GM06990 (cell line): ENCODE results near the gene C22orf15.

Experiments
- DNase-seq: peaks from one replicate; pipeline ENCODE4 v3.0.0-alpha.2; 2011; ENCODE audit not compliant: insufficient read length; ENCODE audit errors: extremely low read depth
- H3K27me3 ChIP-seq: replicated peaks from 2 replicates; pipeline ENCODE4 v1.6.0; 2011; ENCODE audit warnings: low read length; ENCODE audit not compliant: control insufficient read depth, insufficient read depth
- H3K36me3 ChIP-seq: 2 replicates; pipeline ENCODE4 v1.5.1; 2011; ENCODE audit warnings: low read length; ENCODE audit not compliant: control insufficient read depth, insufficient read depth
- H3K4me3 ChIP-seq: replicated peaks from 2 replicates; pipeline ENCODE4 v1.5.1; 2011; ENCODE audit warnings: low read depth, mild to moderate bottlenecking, control low read depth, low read length
- TF ChIP-seq, protein P1 (sequence below): IDR thresholded peaks from 2 replicates; pipeline ENCODE4 v1.5.1; 2011; ENCODE audit warnings: low read length, control low read depth, mild to moderate bottlenecking, inconsistent platforms; ENCODE audit not compliant: insufficient read depth, poor library complexity, severe bottlenecking

C22orf15 gene

DNA sequence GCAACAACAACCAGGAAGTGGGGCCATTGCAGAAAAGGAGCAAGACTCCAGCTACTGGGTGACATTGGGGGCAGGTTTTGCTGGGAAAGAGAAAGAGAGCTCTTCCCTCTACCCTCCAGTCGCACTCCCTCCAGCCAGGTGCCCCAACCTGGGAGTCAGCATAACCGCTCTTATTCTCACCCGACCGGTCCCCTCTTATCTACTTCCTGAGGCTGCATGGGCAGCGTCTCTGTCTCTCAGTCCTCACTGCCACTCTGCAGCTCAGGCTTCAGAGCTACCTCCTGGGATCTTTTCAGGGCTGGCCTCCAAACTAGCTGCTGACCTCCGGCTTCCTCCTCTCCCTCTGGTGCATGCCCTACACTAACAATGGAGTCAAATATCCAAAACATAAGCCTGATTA is 17.0 kb upstream of the C22orf15 start:
- TF ChIP-seq, protein P1, sequence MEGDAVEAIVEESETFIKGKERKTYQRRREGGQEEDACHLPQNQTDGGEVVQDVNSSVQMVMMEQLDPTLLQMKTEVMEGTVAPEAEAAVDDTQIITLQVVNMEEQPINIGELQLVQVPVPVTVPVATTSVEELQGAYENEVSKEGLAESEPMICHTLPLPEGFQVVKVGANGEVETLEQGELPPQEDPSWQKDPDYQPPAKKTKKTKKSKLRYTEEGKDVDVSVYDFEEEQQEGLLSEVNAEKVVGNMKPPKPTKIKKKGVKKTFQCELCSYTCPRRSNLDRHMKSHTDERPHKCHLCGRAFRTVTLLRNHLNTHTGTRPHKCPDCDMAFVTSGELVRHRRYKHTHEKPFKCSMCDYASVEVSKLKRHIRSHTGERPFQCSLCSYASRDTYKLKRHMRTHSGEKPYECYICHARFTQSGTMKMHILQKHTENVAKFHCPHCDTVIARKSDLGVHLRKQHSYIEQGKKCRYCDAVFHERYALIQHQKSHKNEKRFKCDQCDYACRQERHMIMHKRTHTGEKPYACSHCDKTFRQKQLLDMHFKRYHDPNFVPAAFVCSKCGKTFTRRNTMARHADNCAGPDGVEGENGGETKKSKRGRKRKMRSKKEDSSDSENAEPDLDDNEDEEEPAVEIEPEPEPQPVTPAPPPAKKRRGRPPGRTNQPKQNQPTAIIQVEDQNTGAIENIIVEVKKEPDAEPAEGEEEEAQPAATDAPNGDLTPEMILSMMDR, result no peak
- Histone ChIP-seq H3K4me3 (no peak overlapping the region), H3K36me3 (no peaks in the 10 kb centered on the region; the same call in none of the 2 replicates), H3K27me3 (no peaks in the 10 kb centered on the region)
- DNase-seq, result no peak

DNA sequence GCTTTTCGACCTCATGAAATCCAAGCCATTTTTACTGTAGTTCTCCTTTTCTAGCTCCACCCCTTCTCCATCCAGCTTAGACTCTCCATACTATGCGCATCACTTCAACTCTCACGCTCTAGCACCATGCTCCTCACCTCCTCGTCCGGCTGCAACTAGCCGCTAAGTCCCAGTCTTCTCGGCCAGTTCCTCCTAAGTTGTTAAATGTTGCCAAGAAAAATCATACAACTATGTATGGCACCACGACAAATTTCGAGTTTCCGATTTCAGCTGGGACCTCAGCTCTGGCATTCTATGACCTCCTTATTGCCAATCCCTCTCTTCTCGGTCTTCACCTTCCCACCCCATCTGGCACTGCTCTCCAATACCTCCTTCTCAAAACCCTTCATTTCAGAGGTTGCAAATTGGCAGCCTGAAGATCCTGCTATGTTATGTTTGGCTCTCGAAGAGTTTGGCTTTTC is 12.9 kb upstream of the C22orf15 start:
- TF ChIP-seq, protein P1, result no peak
- no peaks in the 10 kb centered on the region for H3K27me3 ChIP-seq
- H3K4me3 ChIP-seq, result no peak overlapping the region; the same call in 1 of the 2 replicates
- no peaks in the 10 kb centered on the region for H3K36me3 ChIP-seq
- DNase-seq, result no peak

DNA sequence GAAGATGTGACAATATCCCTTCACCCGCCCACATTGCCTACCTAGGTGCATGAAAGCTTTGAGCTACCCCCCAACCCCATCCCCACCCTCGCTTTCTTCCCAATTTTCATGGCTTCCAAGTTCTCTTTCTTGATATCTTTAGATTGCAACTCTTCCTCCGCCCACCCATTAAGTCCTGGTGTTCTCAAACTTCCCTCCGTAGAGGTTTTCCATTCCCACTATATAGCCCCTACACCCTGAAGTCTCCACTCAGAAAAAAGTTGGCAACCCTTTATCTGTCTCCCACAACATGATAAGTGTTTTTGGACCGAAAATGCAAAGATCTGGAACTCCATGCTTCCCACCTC is 12.4 kb upstream of the C22orf15 start:
- DNase-seq, result no peak
- TF ChIP-seq, protein P1, result no peak
- Histone ChIP-seq H3K36me3 (no peaks in the 10 kb centered on the region), H3K4me3 (peak overlapping the region; percentile 74), H3K27me3 (no peaks in the 10 kb centered on the region)

DNA sequence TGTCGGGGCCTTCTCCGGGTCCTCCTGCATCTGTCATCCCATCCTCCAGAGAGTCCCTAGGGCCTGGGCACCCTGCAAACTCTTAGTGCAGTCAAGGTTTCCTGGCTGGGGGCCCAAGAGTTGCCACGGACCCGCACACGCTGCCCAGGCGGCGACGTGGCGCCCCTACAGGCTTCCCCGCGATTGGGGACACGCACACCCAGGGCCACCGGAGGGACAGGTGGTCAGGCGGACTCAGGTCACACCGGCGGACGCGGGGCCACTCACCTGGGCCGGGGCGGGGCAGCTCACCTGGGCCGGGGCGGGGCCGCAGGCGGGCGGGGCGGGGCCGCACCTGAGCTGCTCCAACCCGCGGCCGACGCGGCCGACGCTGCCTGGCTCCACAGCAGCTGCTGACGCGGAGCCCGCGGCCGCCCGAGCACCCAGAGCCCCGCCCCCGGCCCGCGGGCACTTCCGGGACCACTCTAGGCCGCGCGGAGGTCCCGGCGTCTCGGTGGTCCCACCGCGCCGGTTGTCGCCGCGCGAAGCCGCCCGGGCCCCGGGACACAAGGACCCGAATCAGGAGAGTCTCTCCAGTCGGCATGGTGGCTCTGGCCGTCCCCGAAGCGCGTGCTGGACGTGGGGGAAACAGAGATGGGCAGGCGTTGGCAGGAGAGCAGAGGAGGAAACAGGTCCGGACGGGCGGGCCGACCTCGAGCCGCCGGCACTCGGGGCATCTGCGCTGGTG is 11.9 kb upstream of the C22orf15 start, which contains the start of gene ZNF70:
Gene ZNF70, minus strand, starts transcription at position 399 of the 727 bp plus-strand sequence. CDS start 5,972 bp downstream, outside the sequence.
- Histone ChIP-seq H3K36me3 (no peaks in the 10 kb centered on the region), H3K27me3 (no peaks in the 10 kb centered on the region), H3K4me3 (peak within 1 kb of the TSS; percentile 80)
- peak; percentile 89 for DNase-seq
- TF ChIP-seq, protein P1, result peak; percentile 27

DNA sequence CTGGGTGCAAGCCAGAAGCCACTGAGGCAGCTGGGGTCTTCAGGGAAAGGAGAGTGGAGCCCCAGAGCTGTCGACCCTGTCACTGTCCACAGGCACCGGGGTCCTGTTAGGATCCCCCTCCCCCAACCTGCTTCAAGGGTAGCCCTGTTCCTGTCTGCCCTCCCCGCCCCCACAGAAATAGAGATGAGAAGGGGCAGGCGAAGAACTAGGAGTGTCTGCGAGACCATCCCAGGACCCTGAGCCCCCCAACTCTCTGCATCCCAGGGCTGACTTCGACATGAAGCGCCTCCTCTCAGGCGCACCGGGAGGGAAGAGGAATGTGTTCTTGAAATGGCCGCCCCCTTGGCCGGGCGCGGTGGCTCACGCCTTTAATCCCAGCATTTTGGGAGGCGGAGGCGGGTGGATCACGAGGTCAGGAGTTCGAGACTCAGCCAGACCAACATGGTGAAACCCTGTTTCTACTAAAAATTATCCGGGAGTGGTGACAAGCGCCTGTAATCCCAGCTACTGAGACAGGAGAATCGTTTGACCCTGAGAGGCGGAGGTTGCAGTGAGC is 11.3 kb upstream of the C22orf15 start:
- H3K27me3 ChIP-seq, result no peaks in the 10 kb centered on the region
- no peaks in the 10 kb centered on the region for H3K36me3 ChIP-seq
- TF ChIP-seq, protein P1, result no peak
- H3K4me3 ChIP-seq, result peak overlapping the region; percentile 80
- no peak for DNase-seq
